Spleen (tissue), 7 donors: Measurements from ENCODE around the gene PRKAG1.

ENCODE experiments used
- POLR2A ChIP-seq, 3 donors: fragments of 450-650 bp; IDR thresholded peaks; one replicate each; pipeline ENCODE4 v1.5.1; 2017; ENCODE audit warnings: antibody characterized with exemption in 3 of 3, mild to moderate bottlenecking in 1 of 3
- POLR2AphosphoS5 ChIP-seq, 3 donors: sonication (generic); formaldehyde crosslinking; IDR thresholded peaks; one replicate each; pipeline ENCODE4 v1.5.1; 2017; ENCODE audit warnings: antibody characterized with exemption in 3 of 3
- TF ChIP-seq, protein P1 (sequence below), 11 experiments: fragments of 200-600 bp in 7 of 11; fragments of 450-650 bp in 4 of 11; sonication (generic) in 4 of 11; IDR thresholded peaks in 8 of 11; conservative IDR thresholded peaks in 3 of 11; 1 replicate in 7 of 11; 2 replicates in 4 of 11; pipeline versions ENCODE4 v1.4.0 to v1.8.0; 2016 to 2021; ENCODE audit warnings: antibody characterized with exemption in 11 of 11, inconsistent platforms in 4 of 11, mild to moderate bottlenecking in 1 of 11
- donor health status: DM: no; HTN: no; CAD: no; lungs with moderate emphysema.
- donor health status: DM: no; HTN: no; CAD: no.
- donor health status: DM: no; HTN: no; CAD: no.

DNA sequence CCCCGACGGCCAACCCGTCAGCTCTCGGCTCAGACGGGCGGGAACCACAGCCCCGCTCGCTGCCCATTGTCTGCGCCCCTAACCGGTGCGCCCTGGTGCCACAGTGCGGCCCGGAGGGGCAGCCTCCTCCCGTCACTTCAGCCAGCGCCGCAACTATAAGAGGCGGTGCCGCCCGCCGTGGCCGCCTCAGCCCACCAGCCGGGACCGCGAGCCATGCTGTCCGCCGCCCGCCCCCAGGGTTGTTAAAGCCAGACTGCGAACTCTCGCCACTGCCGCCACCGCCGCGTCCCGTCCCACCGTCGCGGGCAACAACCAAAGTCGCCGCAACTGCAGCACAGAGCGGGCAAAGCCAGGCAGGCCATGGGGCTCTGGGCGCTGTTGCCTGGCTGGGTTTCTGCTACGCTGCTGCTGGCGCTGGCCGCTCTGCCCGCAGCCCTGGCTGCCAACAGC, 40.3 kb downstream of the PRKAG1 start, which contains the start of gene WNT1:
- TF ChIP-seq, protein P1, sequence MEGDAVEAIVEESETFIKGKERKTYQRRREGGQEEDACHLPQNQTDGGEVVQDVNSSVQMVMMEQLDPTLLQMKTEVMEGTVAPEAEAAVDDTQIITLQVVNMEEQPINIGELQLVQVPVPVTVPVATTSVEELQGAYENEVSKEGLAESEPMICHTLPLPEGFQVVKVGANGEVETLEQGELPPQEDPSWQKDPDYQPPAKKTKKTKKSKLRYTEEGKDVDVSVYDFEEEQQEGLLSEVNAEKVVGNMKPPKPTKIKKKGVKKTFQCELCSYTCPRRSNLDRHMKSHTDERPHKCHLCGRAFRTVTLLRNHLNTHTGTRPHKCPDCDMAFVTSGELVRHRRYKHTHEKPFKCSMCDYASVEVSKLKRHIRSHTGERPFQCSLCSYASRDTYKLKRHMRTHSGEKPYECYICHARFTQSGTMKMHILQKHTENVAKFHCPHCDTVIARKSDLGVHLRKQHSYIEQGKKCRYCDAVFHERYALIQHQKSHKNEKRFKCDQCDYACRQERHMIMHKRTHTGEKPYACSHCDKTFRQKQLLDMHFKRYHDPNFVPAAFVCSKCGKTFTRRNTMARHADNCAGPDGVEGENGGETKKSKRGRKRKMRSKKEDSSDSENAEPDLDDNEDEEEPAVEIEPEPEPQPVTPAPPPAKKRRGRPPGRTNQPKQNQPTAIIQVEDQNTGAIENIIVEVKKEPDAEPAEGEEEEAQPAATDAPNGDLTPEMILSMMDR (IDR thresholded peaks at IDR 0.05 in 8 of 11, conservative IDR thresholded peaks at IDR 0.05 in 3 of 11): peak in 7 of 11 experiments; percentile 17 to 72 (median 51)
- TF ChIP-seq POLR2A (IDR thresholded peaks at IDR 0.05): no peak
- no peak for TF ChIP-seq POLR2AphosphoS5 (IDR thresholded peaks at IDR 0.05)
